ENCODE data around the gene SRBD1.

The SRBD1 gene

GRCh38 chr2:45637440-45637839 lies 26.4 kb upstream of the SRBD1 start:
- in situ Hi-C loops (cut with HindIII; ENCODE audit: low sequenced_read_pairs), result loop anchor here (25.0 kb wide), 1 partner anchor 300 kb away; no protein-coding TSS in a partner anchor

GRCh38 chr2:45636008-45636407 lies 24.9 kb upstream of the SRBD1 start:
- in situ Hi-C loops (cut with HindIII; ENCODE audit: low sequenced_read_pairs), result loop anchor here (25.0 kb wide), 1 partner anchor 301 kb away; no protein-coding TSS in a partner anchor

GRCh38 chr2:45634223-45634622 lies 23.2 kb upstream of the SRBD1 start:
- in situ Hi-C loops (cut with HindIII; ENCODE audit: low sequenced_read_pairs), result loop anchor here (25.0 kb wide), 1 partner anchor 303 kb away; no protein-coding TSS in a partner anchor

GRCh38 chr2:45631955-45632354 lies 20.9 kb upstream of the SRBD1 start:
- in situ Hi-C loops (cut with HindIII; ENCODE audit: low sequenced_read_pairs), result loop anchor here (25.0 kb wide), 1 partner anchor 305 kb away; no protein-coding TSS in a partner anchor

- in situ Hi-C loops (cut with HindIII; ENCODE audit: low sequenced_read_pairs), result loop anchor here (25.0 kb wide), 1 partner anchor 306 kb away; no protein-coding TSS in a partner anchor
Observed at GRCh38 chr2:45631319-45631718, 20.3 kb upstream of the SRBD1 start.

- in situ Hi-C loops (cut with HindIII; ENCODE audit: low sequenced_read_pairs), result loop anchor here (25.0 kb wide), 1 partner anchor 307 kb away; no protein-coding TSS in a partner anchor
Observed at GRCh38 chr2:45629971-45630370, 18.9 kb upstream of the SRBD1 start.

- in situ Hi-C loops (cut with HindIII; ENCODE audit: low sequenced_read_pairs), result loop anchor here (25.0 kb wide), 1 partner anchor 309 kb away; no protein-coding TSS in a partner anchor
Observed at GRCh38 chr2:45627911-45628310, 16.8 kb upstream of the SRBD1 start.

GRCh38 chr2:45626387-45627221 lies 15.5 kb upstream of the SRBD1 start:
- in situ Hi-C loops (cut with HindIII; ENCODE audit: low sequenced_read_pairs), result loop anchor here (25.0 kb wide), 1 partner anchor 311 kb away; no protein-coding TSS in a partner anchor

- in situ Hi-C loops (cut with HindIII; ENCODE audit: low sequenced_read_pairs), result loop anchor here (25.0 kb wide), 1 partner anchor 311 kb away; no protein-coding TSS in a partner anchor
Observed at GRCh38 chr2:45625824-45626223, 14.8 kb upstream of the SRBD1 start.

GRCh38 chr2:45623098-45623497 lies 12.0 kb upstream of the SRBD1 start:
- in situ Hi-C loops (cut with HindIII; ENCODE audit: low sequenced_read_pairs), result no loop called here

- in situ Hi-C loops (cut with HindIII; ENCODE audit: low sequenced_read_pairs), result no loop called here
Observed at GRCh38 chr2:45622336-45623075, 11.4 kb upstream of the SRBD1 start.

- in situ Hi-C loops (cut with HindIII; ENCODE audit: low sequenced_read_pairs), result no loop called here
Observed at GRCh38 chr2:45617496-45617895, 6.4 kb upstream of the SRBD1 start.

- in situ Hi-C loops (cut with HindIII; ENCODE audit: low sequenced_read_pairs), result no loop called here
Observed at GRCh38 chr2:45616658-45617411, 5.8 kb upstream of the SRBD1 start.

GRCh38 chr2:45614871-45615415 lies 3.9 kb upstream of the SRBD1 start:
- in situ Hi-C loops (cut with HindIII; ENCODE audit: low sequenced_read_pairs), result no loop called here

GRCh38 chr2:45614330-45614729 lies 3.3 kb upstream of the SRBD1 start:
- in situ Hi-C loops (cut with HindIII; ENCODE audit: low sequenced_read_pairs), result no loop called here

GRCh38 chr2:45612731-45613130 lies 1.7 kb upstream of the SRBD1 start:
- in situ Hi-C loops (cut with HindIII; ENCODE audit: low sequenced_read_pairs), result no loop called here

GRCh38 chr2:45612285-45612684 lies 1.2 kb upstream of the SRBD1 start:
- in situ Hi-C loops (cut with HindIII; ENCODE audit: low sequenced_read_pairs), result no loop called here

GRCh38 chr2:45610281-45611019 lies 617 bp downstream of the SRBD1 start:
- in situ Hi-C loops (cut with HindIII; ENCODE audit: low sequenced_read_pairs), result no loop called here

- in situ Hi-C loops (cut with HindIII; ENCODE audit: low sequenced_read_pairs), result no loop called here
Observed at GRCh38 chr2:45607701-45608100, 3.4 kb downstream of the SRBD1 start.

GRCh38 chr2:45606796-45607195 lies 4.3 kb downstream of the SRBD1 start:
- in situ Hi-C loops (cut with HindIII; ENCODE audit: low sequenced_read_pairs), result no loop called here

Measured in DLD1 (cell line).